ENCODE data around the gene TCHHL1. TPM values are rescaled to one million over a fixed set of nuclear protein-coding genes. Genes with fewer than 3 reads are reported as not detected.

The TCHHL1 gene
- total RNA-seq, 1 experiment from 2014 or later: not detected

- Mint-ChIP-seq H3K36me3 (peaks cover 7% of the 10 kb centered on the region; the same call in 1 of the 2 replicates), H3K9me3 (peaks cover 10% of the 10 kb centered on the region), H3K27ac (no peak overlapping the region), H3K27me3 (ENCODE audit: low read depth) (no peaks in the 10 kb centered on the region; the same call in 1 of the 2 replicates), H3K4me1 (no peaks in the 10 kb centered on the region; the same call in 1 of the 2 replicates), H3K4me3 (no peak overlapping the region)
- DNase-seq (ENCODE audit: low spot score) (peak; percentile 51), ATAC-seq (peak; percentile 31)
- POLR2A ChIA-PET: no interaction called here
- CTCF ChIA-PET: interaction anchor here (0.7 to 5.8 kb wide), 7 partner anchors 24 to 110 kb away, joined by 3 to 41 read pairs (median 5); partner anchors contain the start of gene S100A11
- TF ChIP-seq RELA (CRISPR knock-in tag; IDR thresholded peaks at IDR 0.05; ENCODE audit: borderline replicate concordance) (peak; percentile 95), ATF1 (CRISPR knock-in tag; IDR thresholded peaks at IDR 0.05) (no peak; the same call in 1 of the 2 replicates), FOXP4 (CRISPR knock-in tag; IDR thresholded peaks at IDR 0.05) (peak; percentile 100), FOXK1 (CRISPR knock-in tag; IDR thresholded peaks at IDR 0.05) (peak; percentile 98), ZNF121 (CRISPR knock-in tag; IDR thresholded peaks at IDR 0.05) (peak; percentile 44; the same call in 1 of the 2 replicates), GRHL2 (CRISPR knock-in tag; IDR thresholded peaks at IDR 0.05; ENCODE audit: insufficient replicate concordance, severe bottlenecking) (no peak), MAX (CRISPR knock-in tag; IDR thresholded peaks at IDR 0.05) (peak; percentile 96), FOXP1 (CRISPR knock-in tag; IDR thresholded peaks at IDR 0.05; ENCODE audit: borderline replicate concordance) (peak; percentile 99), ELF4 (CRISPR knock-in tag; IDR thresholded peaks at IDR 0.05; ENCODE audit: low read depth) (peak; percentile 88; the same call in 1 of the 2 replicates), PREB (CRISPR knock-in tag; IDR thresholded peaks at IDR 0.05; ENCODE audit: borderline replicate concordance) (no peak; the same call in 1 of the 2 replicates), GABPB1 (CRISPR knock-in tag; IDR thresholded peaks at IDR 0.05) (no peak), NFE2L1 (CRISPR knock-in tag; IDR thresholded peaks at IDR 0.05) (peak; percentile 99), NR2C2 (CRISPR knock-in tag; IDR thresholded peaks at IDR 0.05) (peak; percentile 68; the same call in 1 of the 2 replicates), TP53 (CRISPR knock-in tag; IDR thresholded peaks at IDR 0.05) (peak; percentile 99), TEAD4 (CRISPR knock-in tag; IDR thresholded peaks at IDR 0.05) (no peak; the same call in 1 of the 2 replicates), CREB1 (CRISPR knock-in tag; IDR thresholded peaks at IDR 0.05) (peak; percentile 84; the same call in 1 of the 2 replicates), CREM (CRISPR knock-in tag; IDR thresholded peaks at IDR 0.05) (peak; percentile 45; the same call in 1 of the 2 replicates)
- TF ChIP-seq, protein P1, sequence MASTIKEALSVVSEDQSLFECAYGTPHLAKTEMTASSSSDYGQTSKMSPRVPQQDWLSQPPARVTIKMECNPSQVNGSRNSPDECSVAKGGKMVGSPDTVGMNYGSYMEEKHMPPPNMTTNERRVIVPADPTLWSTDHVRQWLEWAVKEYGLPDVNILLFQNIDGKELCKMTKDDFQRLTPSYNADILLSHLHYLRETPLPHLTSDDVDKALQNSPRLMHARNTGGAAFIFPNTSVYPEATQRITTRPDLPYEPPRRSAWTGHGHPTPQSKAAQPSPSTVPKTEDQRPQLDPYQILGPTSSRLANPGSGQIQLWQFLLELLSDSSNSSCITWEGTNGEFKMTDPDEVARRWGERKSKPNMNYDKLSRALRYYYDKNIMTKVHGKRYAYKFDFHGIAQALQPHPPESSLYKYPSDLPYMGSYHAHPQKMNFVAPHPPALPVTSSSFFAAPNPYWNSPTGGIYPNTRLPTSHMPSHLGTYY (CRISPR knock-in tag; IDR thresholded peaks at IDR 0.05): no peak
- TF ChIP-seq, protein P2, sequence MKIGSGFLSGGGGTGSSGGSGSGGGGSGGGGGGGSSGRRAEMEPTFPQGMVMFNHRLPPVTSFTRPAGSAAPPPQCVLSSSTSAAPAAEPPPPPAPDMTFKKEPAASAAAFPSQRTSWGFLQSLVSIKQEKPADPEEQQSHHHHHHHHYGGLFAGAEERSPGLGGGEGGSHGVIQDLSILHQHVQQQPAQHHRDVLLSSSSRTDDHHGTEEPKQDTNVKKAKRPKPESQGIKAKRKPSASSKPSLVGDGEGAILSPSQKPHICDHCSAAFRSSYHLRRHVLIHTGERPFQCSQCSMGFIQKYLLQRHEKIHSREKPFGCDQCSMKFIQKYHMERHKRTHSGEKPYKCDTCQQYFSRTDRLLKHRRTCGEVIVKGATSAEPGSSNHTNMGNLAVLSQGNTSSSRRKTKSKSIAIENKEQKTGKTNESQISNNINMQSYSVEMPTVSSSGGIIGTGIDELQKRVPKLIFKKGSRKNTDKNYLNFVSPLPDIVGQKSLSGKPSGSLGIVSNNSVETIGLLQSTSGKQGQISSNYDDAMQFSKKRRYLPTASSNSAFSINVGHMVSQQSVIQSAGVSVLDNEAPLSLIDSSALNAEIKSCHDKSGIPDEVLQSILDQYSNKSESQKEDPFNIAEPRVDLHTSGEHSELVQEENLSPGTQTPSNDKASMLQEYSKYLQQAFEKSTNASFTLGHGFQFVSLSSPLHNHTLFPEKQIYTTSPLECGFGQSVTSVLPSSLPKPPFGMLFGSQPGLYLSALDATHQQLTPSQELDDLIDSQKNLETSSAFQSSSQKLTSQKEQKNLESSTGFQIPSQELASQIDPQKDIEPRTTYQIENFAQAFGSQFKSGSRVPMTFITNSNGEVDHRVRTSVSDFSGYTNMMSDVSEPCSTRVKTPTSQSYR (CRISPR knock-in tag; IDR thresholded peaks at IDR 0.05): peak; percentile 96
- TF ChIP-seq, protein P3, sequence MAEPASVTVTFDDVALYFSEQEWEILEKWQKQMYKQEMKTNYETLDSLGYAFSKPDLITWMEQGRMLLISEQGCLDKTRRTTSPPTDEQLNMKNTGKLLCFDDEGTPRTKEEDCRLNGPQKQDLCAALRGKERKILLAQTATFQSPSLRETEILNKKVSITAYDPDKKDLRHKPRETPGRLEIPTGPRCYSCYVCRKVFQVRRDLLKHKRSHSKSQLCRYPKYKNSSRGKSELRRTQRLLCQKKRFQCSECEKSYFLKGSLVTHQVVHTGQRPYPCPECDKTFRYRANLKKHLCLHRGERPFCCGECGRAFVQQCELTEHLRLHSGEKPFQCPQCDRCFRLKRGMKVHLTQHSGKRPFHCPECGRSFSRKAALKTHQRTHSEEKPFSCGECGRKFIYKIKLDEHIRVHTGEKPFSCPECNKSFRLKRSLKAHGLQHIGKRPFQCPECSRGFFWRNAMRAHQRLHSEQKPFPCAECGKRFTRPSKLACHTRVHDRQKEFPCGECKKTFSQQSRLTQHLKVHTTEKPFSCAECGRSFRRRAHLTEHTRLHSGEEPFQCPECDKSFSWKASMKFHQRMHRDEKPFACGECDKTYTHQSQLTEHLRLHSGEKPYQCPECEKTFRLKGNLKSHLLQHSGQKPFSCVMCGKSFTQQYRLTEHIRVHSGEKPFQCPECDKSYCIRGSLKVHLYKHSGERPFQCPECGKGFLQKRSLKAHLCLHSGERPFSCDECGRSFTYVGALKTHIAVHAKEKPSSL (CRISPR knock-in tag; conservative IDR thresholded peaks at IDR 0.05): no peak
- TF ChIP-seq, protein P4, sequence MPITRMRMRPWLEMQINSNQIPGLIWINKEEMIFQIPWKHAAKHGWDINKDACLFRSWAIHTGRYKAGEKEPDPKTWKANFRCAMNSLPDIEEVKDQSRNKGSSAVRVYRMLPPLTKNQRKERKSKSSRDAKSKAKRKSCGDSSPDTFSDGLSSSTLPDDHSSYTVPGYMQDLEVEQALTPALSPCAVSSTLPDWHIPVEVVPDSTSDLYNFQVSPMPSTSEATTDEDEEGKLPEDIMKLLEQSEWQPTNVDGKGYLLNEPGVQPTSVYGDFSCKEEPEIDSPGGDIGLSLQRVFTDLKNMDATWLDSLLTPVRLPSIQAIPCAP (CRISPR knock-in tag; IDR thresholded peaks at IDR 0.05): peak; percentile 92
- TF ChIP-seq, protein P5, sequence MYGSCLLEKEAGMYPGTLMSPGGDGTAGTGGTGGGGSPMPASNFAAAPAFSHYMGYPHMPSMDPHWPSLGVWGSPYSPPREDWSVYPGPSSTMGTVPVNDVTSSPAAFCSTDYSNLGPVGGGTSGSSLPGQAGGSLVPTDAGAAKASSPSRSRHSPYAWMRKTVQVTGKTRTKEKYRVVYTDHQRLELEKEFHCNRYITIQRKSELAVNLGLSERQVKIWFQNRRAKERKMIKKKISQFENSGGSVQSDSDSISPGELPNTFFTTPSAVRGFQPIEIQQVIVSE (CRISPR knock-in tag; IDR thresholded peaks at IDR 0.05; ENCODE audit: borderline replicate concordance): no peak
- TF ChIP-seq, protein P6, sequence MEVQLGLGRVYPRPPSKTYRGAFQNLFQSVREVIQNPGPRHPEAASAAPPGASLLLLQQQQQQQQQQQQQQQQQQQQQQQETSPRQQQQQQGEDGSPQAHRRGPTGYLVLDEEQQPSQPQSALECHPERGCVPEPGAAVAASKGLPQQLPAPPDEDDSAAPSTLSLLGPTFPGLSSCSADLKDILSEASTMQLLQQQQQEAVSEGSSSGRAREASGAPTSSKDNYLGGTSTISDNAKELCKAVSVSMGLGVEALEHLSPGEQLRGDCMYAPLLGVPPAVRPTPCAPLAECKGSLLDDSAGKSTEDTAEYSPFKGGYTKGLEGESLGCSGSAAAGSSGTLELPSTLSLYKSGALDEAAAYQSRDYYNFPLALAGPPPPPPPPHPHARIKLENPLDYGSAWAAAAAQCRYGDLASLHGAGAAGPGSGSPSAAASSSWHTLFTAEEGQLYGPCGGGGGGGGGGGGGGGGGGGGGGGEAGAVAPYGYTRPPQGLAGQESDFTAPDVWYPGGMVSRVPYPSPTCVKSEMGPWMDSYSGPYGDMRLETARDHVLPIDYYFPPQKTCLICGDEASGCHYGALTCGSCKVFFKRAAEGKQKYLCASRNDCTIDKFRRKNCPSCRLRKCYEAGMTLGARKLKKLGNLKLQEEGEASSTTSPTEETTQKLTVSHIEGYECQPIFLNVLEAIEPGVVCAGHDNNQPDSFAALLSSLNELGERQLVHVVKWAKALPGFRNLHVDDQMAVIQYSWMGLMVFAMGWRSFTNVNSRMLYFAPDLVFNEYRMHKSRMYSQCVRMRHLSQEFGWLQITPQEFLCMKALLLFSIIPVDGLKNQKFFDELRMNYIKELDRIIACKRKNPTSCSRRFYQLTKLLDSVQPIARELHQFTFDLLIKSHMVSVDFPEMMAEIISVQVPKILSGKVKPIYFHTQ (CRISPR knock-in tag; IDR thresholded peaks at IDR 0.05): no peak
Measured at GRCh38 chr1:152111515-152111968, 22.7 kb upstream of the TCHHL1 start.

Measured in WTC11 (cell line).